Progenitor cell of endocrine pancreas (in vitro differentiated cells): Measurements from ENCODE around the gene ROBO2. TPM values are rescaled to one million over a fixed set of nuclear protein-coding genes. Genes with fewer than 3 reads are reported as not detected.

Experiments used
- DNase-seq: peaks from one replicate; pipeline ENCODE4 v3.0.0; 2021; ENCODE audit warnings: low spot score; ENCODE audit not compliant: unreplicated experiment
- H3K27ac Mint-ChIP-seq: 2 replicates; pipeline ENCODE4 v1.8.0; 2021; ENCODE audit warnings: mild to moderate bottlenecking, moderate library complexity, mixed read lengths
- H3K27me3 Mint-ChIP-seq: 2 replicates; pipeline ENCODE4 v1.8.0; 2021; ENCODE audit warnings: mixed read lengths
- H3K36me3 Mint-ChIP-seq: 2 replicates; pipeline ENCODE4 v1.8.0; 2022; ENCODE audit warnings: mixed read lengths; ENCODE audit not compliant: insufficient read depth
- H3K4me1 Mint-ChIP-seq: 2 replicates; pipeline ENCODE4 v1.8.0; 2021; ENCODE audit warnings: low read depth, mixed read lengths
- H3K4me3 Mint-ChIP-seq: 2 replicates; pipeline ENCODE4 v1.8.0; 2021; ENCODE audit warnings: low read depth, mild to moderate bottlenecking, moderate library complexity, mixed read lengths
- H3K9me3 Mint-ChIP-seq: 2 replicates; pipeline ENCODE4 v1.8.0; 2021; ENCODE audit warnings: low read depth, mixed read lengths
- CTCF ChIP-seq: fragments of 200-600 bp; sonication (generic); IDR thresholded peaks from one replicate; pipeline ENCODE4 v1.5.0; 2021; ENCODE audit warnings: antibody characterized with exemption, mild to moderate bottlenecking; ENCODE audit not compliant: unreplicated experiment
- total RNA-seq: library from RNA; stranded (reverse); gene quantifications from 2 replicates; pipeline ENCODE4 v1.2.1, GENCODE V29; 2021

The ROBO2 gene
- total RNA-seq, 1 donor from 2014 or later: 75.2 TPM

- Mint-ChIP-seq H3K27me3 (no peaks in the 10 kb centered on the region), H3K4me3 (no peak overlapping the region), H3K4me1 (no peaks in the 10 kb centered on the region), H3K36me3 (no peaks in the 10 kb centered on the region), H3K27ac (no peak overlapping the region), H3K9me3 (no peaks in the 10 kb centered on the region)
- no peak for DNase-seq
- no peak for TF ChIP-seq CTCF
These were observed 243.2 kb downstream of the ROBO2 start for GRCh38 chr3:77283108-77283507.

- Mint-ChIP-seq H3K9me3 (no peaks in the 10 kb centered on the region), H3K36me3 (no peaks in the 10 kb centered on the region)
These were observed 248.4 kb downstream of the ROBO2 start for GRCh38 chr3:77288348-77288747.

GRCh38 chr3:77296527-77296926, 256.6 kb downstream of the ROBO2 start:
- no peaks in the 10 kb centered on the region for H3K27me3 Mint-ChIP-seq
- H3K27ac Mint-ChIP-seq: no peak overlapping the region
- H3K4me3 Mint-ChIP-seq: no peak overlapping the region
- no peaks in the 10 kb centered on the region for H3K36me3 Mint-ChIP-seq
- H3K4me1 Mint-ChIP-seq: peaks cover 6% of the 10 kb centered on the region
- DNase-seq: no peak
- TF ChIP-seq CTCF: no peak
- no peaks in the 10 kb centered on the region for H3K9me3 Mint-ChIP-seq

More at GRCh38 chr3:77288348-77288747, 248.4 kb downstream of the ROBO2 start:
- no peaks in the 10 kb centered on the region for H3K27me3 Mint-ChIP-seq
- DNase-seq: no peak
- TF ChIP-seq CTCF: no peak
- no peaks in the 10 kb centered on the region for H3K4me1 Mint-ChIP-seq
- H3K27ac Mint-ChIP-seq: peak overlapping the region; percentile 14
- H3K4me3 Mint-ChIP-seq: no peak overlapping the region

- H3K9me3 Mint-ChIP-seq: no peaks in the 10 kb centered on the region
- no peak for TF ChIP-seq CTCF
- H3K4me1 Mint-ChIP-seq: peaks cover 6% of the 10 kb centered on the region
- no peak for DNase-seq
- H3K36me3 Mint-ChIP-seq: no peaks in the 10 kb centered on the region
- H3K4me3 Mint-ChIP-seq: no peak overlapping the region
- H3K27ac Mint-ChIP-seq: peak overlapping the region; percentile 26
- no peaks in the 10 kb centered on the region for H3K27me3 Mint-ChIP-seq
These were observed 258.5 kb downstream of the ROBO2 start for GRCh38 chr3:77298417-77298816.

- H3K4me1 Mint-ChIP-seq: peaks cover 4% of the 10 kb centered on the region
- no peak for DNase-seq
- H3K4me3 Mint-ChIP-seq: no peak overlapping the region
- no peaks in the 10 kb centered on the region for H3K36me3 Mint-ChIP-seq
- no peak for TF ChIP-seq CTCF
- no peaks in the 10 kb centered on the region for H3K27me3 Mint-ChIP-seq
- H3K27ac Mint-ChIP-seq: peak overlapping the region; percentile 10
- H3K9me3 Mint-ChIP-seq: no peaks in the 10 kb centered on the region
These were observed 264.2 kb downstream of the ROBO2 start for GRCh38 chr3:77303955-77304699.
